ENCODE results near the gene REEP6.

DNA sequence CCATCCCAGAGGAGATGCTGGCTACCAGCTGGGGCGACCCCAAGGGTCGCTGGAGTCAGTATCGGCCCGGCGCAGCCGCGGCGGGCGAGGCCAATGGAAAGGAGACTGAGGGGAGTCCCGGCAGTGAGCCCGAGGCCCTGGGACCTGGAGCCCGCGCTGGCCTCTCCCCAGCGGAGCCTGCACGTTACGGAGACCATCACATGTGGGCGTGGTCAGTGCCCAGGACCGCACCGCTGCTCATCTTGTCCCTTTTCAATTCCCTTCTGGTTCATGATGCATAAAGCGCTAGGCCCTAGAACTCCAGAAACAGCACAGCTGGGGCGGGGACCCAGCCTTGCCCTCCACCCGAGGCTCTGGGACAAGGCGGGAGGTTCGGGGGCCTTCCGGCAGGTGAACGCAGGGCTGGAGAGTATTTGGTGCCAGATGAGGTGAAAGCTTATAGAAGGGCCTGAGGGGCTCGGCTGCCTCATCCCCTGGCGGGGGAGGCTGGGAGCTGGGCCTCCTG is 19.9 kb upstream of the REEP6 start:
- no peak for TF ChIP-seq POLR2A (IDR thresholded peaks at IDR 0.05)
- TF ChIP-seq, protein P1, sequence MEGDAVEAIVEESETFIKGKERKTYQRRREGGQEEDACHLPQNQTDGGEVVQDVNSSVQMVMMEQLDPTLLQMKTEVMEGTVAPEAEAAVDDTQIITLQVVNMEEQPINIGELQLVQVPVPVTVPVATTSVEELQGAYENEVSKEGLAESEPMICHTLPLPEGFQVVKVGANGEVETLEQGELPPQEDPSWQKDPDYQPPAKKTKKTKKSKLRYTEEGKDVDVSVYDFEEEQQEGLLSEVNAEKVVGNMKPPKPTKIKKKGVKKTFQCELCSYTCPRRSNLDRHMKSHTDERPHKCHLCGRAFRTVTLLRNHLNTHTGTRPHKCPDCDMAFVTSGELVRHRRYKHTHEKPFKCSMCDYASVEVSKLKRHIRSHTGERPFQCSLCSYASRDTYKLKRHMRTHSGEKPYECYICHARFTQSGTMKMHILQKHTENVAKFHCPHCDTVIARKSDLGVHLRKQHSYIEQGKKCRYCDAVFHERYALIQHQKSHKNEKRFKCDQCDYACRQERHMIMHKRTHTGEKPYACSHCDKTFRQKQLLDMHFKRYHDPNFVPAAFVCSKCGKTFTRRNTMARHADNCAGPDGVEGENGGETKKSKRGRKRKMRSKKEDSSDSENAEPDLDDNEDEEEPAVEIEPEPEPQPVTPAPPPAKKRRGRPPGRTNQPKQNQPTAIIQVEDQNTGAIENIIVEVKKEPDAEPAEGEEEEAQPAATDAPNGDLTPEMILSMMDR (IDR thresholded peaks at IDR 0.05), result no peak

Data from uterus (tissue), 2 donors.